SK-N-SH (cell line): ENCODE measurements around the gene CALD1.

ENCODE experiments used
- CTCF ChIP-seq: fragments of 200-600 bp; sonication (generic); IDR thresholded peaks from 2 replicates; pipeline ENCODE4 v1.6.1; 2017; ENCODE audit warnings: antibody characterized with exemption, mild to moderate bottlenecking, moderate library complexity
- ELF1 ChIP-seq: IDR thresholded peaks from 2 replicates; pipeline ENCODE4 v1.4.0; 2012
- GABPA ChIP-seq: IDR thresholded peaks from 2 replicates; pipeline ENCODE4 v1.4.0; 2012; ENCODE audit warnings: low read depth, mild to moderate bottlenecking
- GATA2 ChIP-seq: sonication (generic); formaldehyde crosslinking; IDR thresholded peaks from 2 replicates; pipeline ENCODE4 v1.5.0; 2020; ENCODE audit warnings: mild to moderate bottlenecking, missing genetic modification reagents
- JUND ChIP-seq: IDR thresholded peaks from 2 replicates; pipeline ENCODE4 v1.4.0; 2012
- MAX ChIP-seq: IDR thresholded peaks from 2 replicates; pipeline ENCODE4 v1.4.0; 2012; ENCODE audit warnings: low read depth
- NRF1 ChIP-seq: IDR thresholded peaks from 2 replicates; pipeline ENCODE4 v1.6.1; 2012; ENCODE audit warnings: low read depth, mild to moderate bottlenecking, low read length
- RAD21 ChIP-seq: IDR thresholded peaks from 2 replicates; pipeline ENCODE4 v1.6.1; 2012; ENCODE audit warnings: mild to moderate bottlenecking, low read length
- SIN3A ChIP-seq: IDR thresholded peaks from 2 replicates; pipeline ENCODE4 v1.6.1; 2012; ENCODE audit warnings: low read depth, mild to moderate bottlenecking, low read length, moderate library complexity, borderline replicate concordance
- SMC3 ChIP-seq: IDR thresholded peaks from 2 replicates; pipeline ENCODE4 v1.6.1; 2012; ENCODE audit warnings: low read depth, low read length, improper control_type of control experiment
- TCF12 ChIP-seq: IDR thresholded peaks from 2 replicates; pipeline ENCODE4 v1.4.0; 2012
- USF1 ChIP-seq: IDR thresholded peaks from 2 replicates; pipeline ENCODE4 v1.4.0; 2012; ENCODE audit warnings: low read depth, borderline replicate concordance
- YY1 ChIP-seq: IDR thresholded peaks from 2 replicates; pipeline ENCODE4 v1.4.0; 2012; ENCODE audit warnings: low read depth, mild to moderate bottlenecking

- TF ChIP-seq RAD21 (no peak), USF1 (no peak), YY1 (no peak), GATA2 (CRISPR knock-in tag) (no peak), CTCF (no peak), ELF1 (no peak), JUND (no peak), SMC3 (no peak), SIN3A (no peak), TCF12 (no peak), NRF1 (no peak), GABPA (no peak), MAX (no peak)
Observed at GRCh38 chr7:134892963-134893362, 113.5 kb downstream of the CALD1 start.
